Upper lobe of left lung (tissue), 4 donors: Measurements from ENCODE around the gene CCAR1.
"Not testable (repeated sequence)": the region's sequence is repeated elsewhere in the genome, so short reads cannot be mapped to it uniquely, and the experiment has no call there.

Source experiments
- EP300 ChIP-seq, 4 donors: sonication (generic); formaldehyde crosslinking; IDR thresholded peaks; one replicate each; pipeline ENCODE4 v1.5.1; 2017; ENCODE audit warnings: antibody characterized with exemption in 4 of 4, control low read depth in 2 of 4
- POLR2A ChIP-seq, 4 donors: fragments of 450-650 bp; IDR thresholded peaks; one replicate each; pipeline ENCODE4 v1.5.1; 2016 to 2017; ENCODE audit warnings: antibody characterized with exemption in 4 of 4, mild to moderate bottlenecking in 2 of 4
- POLR2AphosphoS5 ChIP-seq, 2 donors: sonication (generic); formaldehyde crosslinking; IDR thresholded peaks; one replicate each; pipeline ENCODE4 v1.5.1; 2017; ENCODE audit warnings: antibody characterized with exemption in 2 of 2
- TF ChIP-seq, protein P1 (sequence below), 6 experiments: fragments of 450-650 bp in 4 of 6; fragments of 200-600 bp in 2 of 6; sonication (generic) in 2 of 6; IDR thresholded peaks; one replicate each; pipeline ENCODE4 v1.5.1; 2016 to 2019; ENCODE audit warnings: antibody characterized with exemption in 6 of 6

DNA sequence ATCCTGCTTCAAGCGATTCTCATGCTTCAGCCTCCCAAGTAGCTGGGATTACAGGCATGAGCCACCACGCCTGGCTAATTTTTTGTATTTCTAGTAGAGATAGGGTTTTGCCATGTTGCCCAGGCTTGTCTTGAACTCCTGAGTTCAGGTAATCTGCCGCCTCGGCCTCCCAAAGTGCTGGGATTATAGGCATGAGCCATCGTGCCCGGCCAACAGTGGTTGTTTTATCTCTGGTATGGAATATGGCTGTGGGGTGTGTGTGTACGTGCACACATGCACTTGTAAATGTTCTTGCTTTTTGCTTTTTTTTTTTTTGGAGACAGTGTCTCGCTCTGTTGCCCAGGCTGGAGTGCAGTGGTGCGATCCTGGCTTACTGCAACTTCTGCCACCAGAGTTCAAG lies 119.6 kb downstream of the CCAR1 start:
- TF ChIP-seq, protein P1, sequence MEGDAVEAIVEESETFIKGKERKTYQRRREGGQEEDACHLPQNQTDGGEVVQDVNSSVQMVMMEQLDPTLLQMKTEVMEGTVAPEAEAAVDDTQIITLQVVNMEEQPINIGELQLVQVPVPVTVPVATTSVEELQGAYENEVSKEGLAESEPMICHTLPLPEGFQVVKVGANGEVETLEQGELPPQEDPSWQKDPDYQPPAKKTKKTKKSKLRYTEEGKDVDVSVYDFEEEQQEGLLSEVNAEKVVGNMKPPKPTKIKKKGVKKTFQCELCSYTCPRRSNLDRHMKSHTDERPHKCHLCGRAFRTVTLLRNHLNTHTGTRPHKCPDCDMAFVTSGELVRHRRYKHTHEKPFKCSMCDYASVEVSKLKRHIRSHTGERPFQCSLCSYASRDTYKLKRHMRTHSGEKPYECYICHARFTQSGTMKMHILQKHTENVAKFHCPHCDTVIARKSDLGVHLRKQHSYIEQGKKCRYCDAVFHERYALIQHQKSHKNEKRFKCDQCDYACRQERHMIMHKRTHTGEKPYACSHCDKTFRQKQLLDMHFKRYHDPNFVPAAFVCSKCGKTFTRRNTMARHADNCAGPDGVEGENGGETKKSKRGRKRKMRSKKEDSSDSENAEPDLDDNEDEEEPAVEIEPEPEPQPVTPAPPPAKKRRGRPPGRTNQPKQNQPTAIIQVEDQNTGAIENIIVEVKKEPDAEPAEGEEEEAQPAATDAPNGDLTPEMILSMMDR (IDR thresholded peaks at IDR 0.05) = not testable (repeated sequence)
- not testable (repeated sequence) for TF ChIP-seq EP300, POLR2A, POLR2AphosphoS5 (IDR thresholded peaks at IDR 0.05)
